ENCODE results near the gene CYP3A7. TPM values are rescaled to one million over a fixed set of nuclear protein-coding genes. Genes with fewer than 3 reads are reported as not detected.

CYP3A7 gene
- total RNA-seq, 1 experiment from 2014 or later, result not detected

DNA sequence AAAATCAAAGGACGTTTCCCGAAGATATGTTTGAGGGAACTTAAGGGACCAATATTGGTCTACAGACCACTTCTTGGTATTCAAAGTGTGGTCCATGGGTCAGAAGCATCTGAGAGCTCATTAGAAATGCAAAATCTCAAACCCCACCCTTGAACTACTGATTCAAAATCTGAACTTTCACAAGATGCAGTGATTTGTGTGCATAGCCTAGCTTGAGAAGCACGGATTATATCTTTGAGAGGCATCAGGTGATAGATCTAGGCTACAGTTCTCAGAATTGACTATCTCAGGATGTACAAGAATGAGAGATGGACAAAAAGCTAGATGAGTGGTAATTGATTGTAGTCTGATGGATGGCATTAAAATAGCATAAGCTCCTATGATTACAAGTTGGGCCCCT lies 29.5 kb upstream of the CYP3A7 start:
- no peak overlapping the region for H2BK120ac ChIP-seq (ENCODE audit: low read depth, low read length, poor library complexity, severe bottlenecking)
- H3K4me2 ChIP-seq (ENCODE audit: insufficient read depth, insufficient read length, low read length), result no peak overlapping the region
- H2AK5ac ChIP-seq (ENCODE audit: insufficient read length, low read length), result no peak overlapping the region
- H2BK5ac ChIP-seq (ENCODE audit: insufficient read length, low read length), result no peak overlapping the region
- no peak for DNase-seq
- no peaks in the 10 kb centered on the region for H3K27me3 ChIP-seq (ENCODE audit: insufficient read depth, low read length)
- no peaks in the 10 kb centered on the region for H3K79me1 ChIP-seq (ENCODE audit: insufficient read depth, low read depth, low read length, poor library complexity, severe bottlenecking)
- no peak overlapping the region for H3K27ac Mint-ChIP-seq
- TF ChIP-seq, protein P1, sequence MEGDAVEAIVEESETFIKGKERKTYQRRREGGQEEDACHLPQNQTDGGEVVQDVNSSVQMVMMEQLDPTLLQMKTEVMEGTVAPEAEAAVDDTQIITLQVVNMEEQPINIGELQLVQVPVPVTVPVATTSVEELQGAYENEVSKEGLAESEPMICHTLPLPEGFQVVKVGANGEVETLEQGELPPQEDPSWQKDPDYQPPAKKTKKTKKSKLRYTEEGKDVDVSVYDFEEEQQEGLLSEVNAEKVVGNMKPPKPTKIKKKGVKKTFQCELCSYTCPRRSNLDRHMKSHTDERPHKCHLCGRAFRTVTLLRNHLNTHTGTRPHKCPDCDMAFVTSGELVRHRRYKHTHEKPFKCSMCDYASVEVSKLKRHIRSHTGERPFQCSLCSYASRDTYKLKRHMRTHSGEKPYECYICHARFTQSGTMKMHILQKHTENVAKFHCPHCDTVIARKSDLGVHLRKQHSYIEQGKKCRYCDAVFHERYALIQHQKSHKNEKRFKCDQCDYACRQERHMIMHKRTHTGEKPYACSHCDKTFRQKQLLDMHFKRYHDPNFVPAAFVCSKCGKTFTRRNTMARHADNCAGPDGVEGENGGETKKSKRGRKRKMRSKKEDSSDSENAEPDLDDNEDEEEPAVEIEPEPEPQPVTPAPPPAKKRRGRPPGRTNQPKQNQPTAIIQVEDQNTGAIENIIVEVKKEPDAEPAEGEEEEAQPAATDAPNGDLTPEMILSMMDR (conservative IDR thresholded peaks at IDR 0.05), result no peak
- no peaks in the 10 kb centered on the region for H3K79me2 ChIP-seq (ENCODE audit: insufficient read depth, low read length)
- H3K4ac ChIP-seq (ENCODE audit: low read depth, low read length), result no peak overlapping the region
- no peak overlapping the region for H4K91ac ChIP-seq (ENCODE audit: insufficient read length, low read depth, low read length)
- H3K9me3 Mint-ChIP-seq, result no peaks in the 10 kb centered on the region
- H3K4me1 Mint-ChIP-seq, result no peaks in the 10 kb centered on the region
- H3K36me3 Mint-ChIP-seq (ENCODE audit: insufficient read depth in 1 of 3, low read depth in 3 of 3), result no peaks in the 10 kb centered on the region
- no peaks in the 10 kb centered on the region for H3K4me1 ChIP-seq (ENCODE audit: insufficient read depth, low read length)
- H4K20me1 ChIP-seq (ENCODE audit: control insufficient read depth, insufficient read depth, insufficient read length), result no peaks in the 10 kb centered on the region
- WGBS (ENCODE audit: extremely low coverage, insufficient read length, low lambda C conversion rate), result no CpG with 5 or more reads among the region's 3 CpGs
- no peak overlapping the region for H2BK20ac ChIP-seq (ENCODE audit: low read depth, low read length, poor library complexity, severe bottlenecking)
- no peak overlapping the region for H3K14ac ChIP-seq (ENCODE audit: insufficient read depth, low read length)
- H3K23ac ChIP-seq (ENCODE audit: insufficient read length, low read depth, low read length), result no peak overlapping the region
- no peak overlapping the region for H4K8ac ChIP-seq (replicated peaks; ENCODE audit: insufficient read length, low read depth, low read length)
- H3K4me3 Mint-ChIP-seq, result no peak overlapping the region
- H3K9me3 ChIP-seq (ENCODE audit: control insufficient read depth, low read depth, low read length), result no peaks in the 10 kb centered on the region
- no peak overlapping the region for H4K5ac ChIP-seq (ENCODE audit: insufficient read length, low read depth, low read length)
- no peak overlapping the region for H3K18ac ChIP-seq (ENCODE audit: insufficient read length, low read depth, low read length)
- no peak overlapping the region for H3K27ac ChIP-seq (ENCODE audit: insufficient read length, low read depth, low read length)
- no peaks in the 10 kb centered on the region for H3K23me2 ChIP-seq (ENCODE audit: insufficient read length, low read depth, low read length, poor library complexity, severe bottlenecking)
- H2BK15ac ChIP-seq (ENCODE audit: low read depth, low read length), result no peak overlapping the region
- H3K9ac ChIP-seq (ENCODE audit: extremely low read depth, insufficient read length, low read length), result no peak overlapping the region
- H3K56ac ChIP-seq (ENCODE audit: insufficient read length, low read depth, low read length), result no peak overlapping the region
- no peak overlapping the region for H2AFZ ChIP-seq (ENCODE audit: low read length)
- no peak overlapping the region for H2BK12ac ChIP-seq (ENCODE audit: insufficient read length, low read depth, low read length)
- peaks cover 6% of the 10 kb centered on the region for H3K27me3 Mint-ChIP-seq (ENCODE audit: low read depth)
- no peak overlapping the region for H3T11ph ChIP-seq (ENCODE audit: low read length)

Measured in H9 (cell line).